HepG2 (cell line): ENCODE results near the gene TMEM121. TPM values are rescaled to one million over a fixed set of nuclear protein-coding genes. Genes with fewer than 3 reads are reported as not detected.

Source experiments
- AGO2 ChIP-seq: fragments of 200-400 bp; formaldehyde crosslinking; optimal IDR thresholded peaks from 2 replicates; pipeline ENCODE3; 2017; ENCODE audit warnings: mild to moderate bottlenecking, low read depth, low read length, moderate library complexity
- CEBPG ChIP-seq: IDR thresholded peaks from 2 replicates; pipeline ENCODE4 v1.6.1; 2016
- FOXK2 ChIP-seq: fragments of 450-650 bp; IDR thresholded peaks from 2 replicates; pipeline ENCODE4 v1.6.1; 2016
- KAT8 ChIP-seq: IDR thresholded peaks from 2 replicates; pipeline ENCODE4 v1.6.1; 2016; ENCODE audit warnings: missing genetic modification reagents, missing compliant biosample characterization
- KLF16 ChIP-seq, 2 experiments: sonication (generic) in 1 of 2; formaldehyde crosslinking in 1 of 2; IDR thresholded peaks; 2 replicates each; pipeline versions ENCODE4 v1.6.1 to v1.8.0; 2016 to 2023; ENCODE audit warnings: missing genetic modification reagents in 2 of 2, missing compliant biosample characterization in 1 of 2
- MAX ChIP-seq: IDR thresholded peaks from 2 replicates; pipeline ENCODE4 v1.6.1; 2012; ENCODE audit warnings: inconsistent platforms
- MYC ChIP-seq: sonication (generic); formaldehyde crosslinking; IDR thresholded peaks from 2 replicates; pipeline ENCODE4 v1.9.0; 2021; ENCODE audit warnings: missing genetic modification reagents, borderline replicate concordance
- NR3C1 ChIP-seq: sonication (generic); formaldehyde crosslinking; IDR thresholded peaks from 2 replicates; pipeline ENCODE4 v1.4.0; 2020; ENCODE audit warnings: missing genetic modification reagents
- PBX2 ChIP-seq: IDR thresholded peaks from 2 replicates; pipeline ENCODE4 v1.6.1; 2016; ENCODE audit warnings: control low read depth
- POLR2A ChIP-seq, 2 experiments: IDR thresholded peaks; 2 replicates each; pipeline ENCODE4 v1.6.1; 2011; ENCODE audit warnings: low read depth in 2 of 2, low read length in 2 of 2, mild to moderate bottlenecking in 1 of 2, moderate library complexity in 1 of 2; ENCODE audit not compliant: insufficient read depth in 1 of 2
- REL ChIP-seq: sonication (generic); formaldehyde crosslinking; conservative IDR thresholded peaks from 2 replicates; pipeline ENCODE4 v1.8.0; 2022; ENCODE audit warnings: mild to moderate bottlenecking, missing genetic modification reagents, moderate library complexity
- SMAD3 ChIP-seq: sonication (generic); formaldehyde crosslinking; IDR thresholded peaks from 2 replicates; pipeline ENCODE4 v1.4.0; 2020; ENCODE audit warnings: missing genetic modification reagents
- SNAPC4 ChIP-seq: sonication (generic); formaldehyde crosslinking; IDR thresholded peaks from 2 replicates; pipeline ENCODE4 v1.4.0; 2020; ENCODE audit warnings: mild to moderate bottlenecking, missing genetic modification reagents
- ZBTB20 ChIP-seq: sonication (generic); formaldehyde crosslinking; IDR thresholded peaks from 2 replicates; pipeline ENCODE4 v1.8.1; 2023; ENCODE audit warnings: missing genetic modification reagents, low read depth, mild to moderate bottlenecking, borderline replicate concordance
- ZBTB43 ChIP-seq: sonication (generic); formaldehyde crosslinking; conservative IDR thresholded peaks from 2 replicates; pipeline ENCODE4 v1.4.0; 2020; ENCODE audit warnings: missing genetic modification reagents
- ZGPAT ChIP-seq: IDR thresholded peaks from 2 replicates; pipeline ENCODE4 v1.6.1; 2016; ENCODE audit warnings: mild to moderate bottlenecking
- ZNF580 ChIP-seq: IDR thresholded peaks from 2 replicates; pipeline ENCODE4 v1.6.1; 2016; ENCODE audit warnings: low read depth, borderline replicate concordance
- ZSCAN29 ChIP-seq: sonication (generic); formaldehyde crosslinking; conservative IDR thresholded peaks from 2 replicates; pipeline ENCODE4 v1.4.0; 2020; ENCODE audit warnings: mild to moderate bottlenecking, missing genetic modification reagents
- polyA plus RNA-seq, 8 experiments: library from polyadenylated mRNA; depleted of rRNA in 3 of 8; stranded (reverse) in 7 of 8; unstranded in 1 of 8; fragments of >200 nt; fragmentation: Illumina TruSeq in 4 of 8; extraction: Trizol in 4 of 8; gene quantifications; 2 replicates each; pipeline versions ENCODE4 v1.2.1 to v1.2.3, GENCODE V29; 2011 to 2016; ENCODE audit warnings: low read depth in 4 of 8, missing spikeins in 1 of 8, mixed read lengths in 1 of 8; ENCODE audit not compliant: insufficient read depth in 1 of 8
- total RNA-seq, 5 experiments: library from RNA; depleted of rRNA; stranded (reverse); fragments of >200 nt; fragmentation: Illumina TruSeq; extraction: Trizol; gene quantifications; 2 replicates each; pipeline ENCODE4 v1.2.3, GENCODE V29; 2016; ENCODE audit warnings: low read depth in 1 of 5

Gene TMEM121
- total and polyA plus RNA-seq, 2 of the 13 experiments (the other 11 are each of a cell fraction or from before 2014, with no cell fraction given) = 6.6 to 19.0 TPM

GRCh38 chr14:105480807-105481801 lies 45.3 kb upstream of the TMEM121 start (continued):
- TF ChIP-seq PBX2 (CRISPR knock-in tag) (peak; percentile 3; the same call in 1 of the 2 replicates), POLR2A (IDR thresholded peaks at IDR 0.05; ENCODE audit: insufficient read depth in 1 of 2, low read depth in 2 of 2, low read length in 2 of 2) (peak in 1 of 2 experiments; percentile 66; a peak in 2 of 4 replicates), KLF16 (CRISPR knock-in tag; IDR thresholded peaks at IDR 0.05) (peak in 1 of 2 experiments; percentile 63; a peak in 1 of 4 replicates), SNAPC4 (CRISPR knock-in tag) (no peak), NR3C1 (no peak), ZBTB20 (CRISPR knock-in tag) (0 out of 2 replicates have a peak, but pooled peaks have one; percentile 38), FOXK2 (no peak), MYC (CRISPR knock-in tag) (peak; percentile 74; the same call in 1 of the 2 replicates), KAT8 (CRISPR knock-in tag) (peak; percentile 39), SMAD3 (CRISPR knock-in tag) (peak; percentile 82), ZNF580 (peak; percentile 53; the same call in 1 of the 2 replicates), ZSCAN29 (no peak), ZBTB43 (CRISPR knock-in tag) (peak; percentile 16; the same call in 1 of the 2 replicates), MAX (peak; percentile 74), REL (0 out of 2 replicates have a peak, but pooled peaks have one; percentile 29), AGO2 (peak; percentile 62), ZGPAT (CRISPR knock-in tag) (peak; percentile 84), CEBPG (CRISPR knock-in tag) (peak; percentile 14; the same call in 1 of the 2 replicates)
